UCSD-AML1 (cell line): ENCODE results near the gene TMEM139.

Source experiments
- DNase-seq: peaks from one replicate; lab custom pipeline; 2025; ENCODE audit not compliant: unreplicated experiment; lab: John Stamatoyannopoulos, UW

The TMEM139 gene

GRCh38 chr7:143284591-143285469 lies at the start of gene TMEM139:
TMEM139 (plus strand) TSS chr7:143284958; CDS start chr7:143285958, 1,000 bp downstream.
- DNase-seq, result no peak

- no peak for DNase-seq
Measured at GRCh38 chr7:143235561-143235960, 49.2 kb upstream of the TMEM139 start.

- DNase-seq, result no peak
Measured at GRCh38 chr7:143236408-143236990, 48.3 kb upstream of the TMEM139 start.

GRCh38 chr7:143237366-143237765 lies 47.4 kb upstream of the TMEM139 start:
- DNase-seq, result no peak

- DNase-seq, result no peak
Measured at GRCh38 chr7:143238289-143238980, 46.3 kb upstream of the TMEM139 start.

GRCh38 chr7:143239813-143240212 lies 44.9 kb upstream of the TMEM139 start:
- DNase-seq, result no peak

- DNase-seq, result peak; percentile 17
Measured at GRCh38 chr7:143240291-143241168, 44.2 kb upstream of the TMEM139 start.

- DNase-seq, result no peak
Measured at GRCh38 chr7:143242306-143242705, 42.5 kb upstream of the TMEM139 start.

GRCh38 chr7:143243111-143243510 lies 41.6 kb upstream of the TMEM139 start:
- DNase-seq, result no peak

GRCh38 chr7:143243614-143244013 lies 41.1 kb upstream of the TMEM139 start:
- no peak for DNase-seq

- DNase-seq, result no peak
Measured at GRCh38 chr7:143244321-143244720, 40.4 kb upstream of the TMEM139 start.

- DNase-seq, result no peak
Measured at GRCh38 chr7:143245123-143245522, 39.6 kb upstream of the TMEM139 start.

- DNase-seq, result no peak
Measured at GRCh38 chr7:143247372-143247771, 37.4 kb upstream of the TMEM139 start.

- no peak for DNase-seq
Measured at GRCh38 chr7:143248761-143249354, 35.9 kb upstream of the TMEM139 start.

- no peak for DNase-seq
Measured at GRCh38 chr7:143250199-143250598, 34.6 kb upstream of the TMEM139 start.

GRCh38 chr7:143250822-143251221 lies 33.9 kb upstream of the TMEM139 start:
- DNase-seq, result no peak

- no peak for DNase-seq
Measured at GRCh38 chr7:143252006-143252405, 32.8 kb upstream of the TMEM139 start.

- no peak for DNase-seq
Measured at GRCh38 chr7:143255564-143255963, 29.2 kb upstream of the TMEM139 start.

GRCh38 chr7:143256325-143256724 lies 28.4 kb upstream of the TMEM139 start:
- no peak for DNase-seq

- DNase-seq, result no peak
Measured at GRCh38 chr7:143256932-143257331, 27.8 kb upstream of the TMEM139 start.
